Naive B cell (primary cell): ENCODE data around the gene DLG4. TPM values are rescaled to one million over a fixed set of nuclear protein-coding genes. Genes with fewer than 3 reads are reported as not detected.
"Not testable (repeated sequence)": the region's sequence is repeated elsewhere in the genome, so short reads cannot be mapped to it uniquely, and the experiment has no call there.

ENCODE experiments used
- ATAC-seq, 2 donors: fragments of 150-1000 bp; cut with Tn5 transposase; 2 replicates each; pipeline ENCODE4 v1.10.0; 2021; ENCODE audit warnings: low read depth in 2 of 2, mild to moderate bottlenecking in 2 of 2, moderate library complexity in 2 of 2
- DNase-seq: peaks from one replicate; pipeline ENCODE4 v3.0.0; 2022
- H3K27ac Mint-ChIP-seq, 6 donors: one replicate each; pipeline ENCODE4 v1.8.0; 2020 to 2022; ENCODE audit warnings: mild to moderate bottlenecking in 6 of 6, mixed read lengths in 6 of 6, moderate library complexity in 5 of 6, inconsistent platforms in 2 of 6
- H3K27me3 Mint-ChIP-seq, 3 donors: one replicate each; pipeline ENCODE4 v1.8.0; 2021 to 2022; ENCODE audit warnings: mixed read lengths in 3 of 3, mild to moderate bottlenecking in 1 of 3
- H3K36me3 Mint-ChIP-seq, 2 donors: one replicate each; pipeline ENCODE4 v1.8.0; 2020 to 2022; ENCODE audit warnings: mixed read lengths in 2 of 2, inconsistent platforms in 1 of 2, mild to moderate bottlenecking in 1 of 2
- H3K4me1 Mint-ChIP-seq, 3 donors: one replicate each; pipeline ENCODE4 v1.8.0; 2020 to 2022; ENCODE audit warnings: mixed read lengths in 3 of 3, inconsistent platforms in 1 of 3, mild to moderate bottlenecking in 1 of 3, moderate library complexity in 1 of 3
- H3K4me3 Mint-ChIP-seq, 8 donors: one replicate each; pipeline ENCODE4 v1.8.0; 2020 to 2022; ENCODE audit warnings: mild to moderate bottlenecking in 8 of 8, mixed read lengths in 8 of 8, moderate library complexity in 8 of 8, inconsistent platforms in 2 of 8
- H3K9me3 Mint-ChIP-seq, 7 donors: one replicate each; pipeline ENCODE4 v1.8.0; 2020 to 2022; ENCODE audit warnings: mixed read lengths in 7 of 7, mild to moderate bottlenecking in 5 of 7, inconsistent platforms in 2 of 7, moderate library complexity in 1 of 7
- polyA plus RNA-seq, 6 donors: library from polyadenylated mRNA; unstranded; fragments of 300-500 nt; fragmentation: Illumina TruSeq; gene quantifications; one replicate each; pipeline ENCODE4 v1.2.3, GENCODE V29; 2021; ENCODE audit warnings: low read depth in 6 of 6

DLG4 gene
- polyA plus RNA-seq, 6 donors from 2014 or later, result 0.06 to 0.29 (median 0.22) TPM; not detected in 1

- peak overlapping the region in 2 of 6 donors; percentile 9 to 94 for H3K27ac Mint-ChIP-seq
- DNase-seq (no peak), ATAC-seq (no peak)
- peaks cover 4 to 17% of the 10 kb centered on the region in 2 donors for H3K36me3 Mint-ChIP-seq
- peak overlapping the region in 1 of 8 donors; percentile 33 for H3K4me3 Mint-ChIP-seq
- no peaks in the 10 kb centered on the region for H3K9me3 Mint-ChIP-seq
- H3K27me3 Mint-ChIP-seq, result no peaks in the 10 kb centered on the region
- peaks cover 22 to 32% (median 23%) of the 10 kb centered on the region in 3 donors for H3K4me1 Mint-ChIP-seq
These were observed 37.3 kb upstream of the DLG4 start for GRCh38 chr17:7256766-7257456.

- Mint-ChIP-seq H3K9me3 (no peaks in the 10 kb centered on the region), H3K4me1 (peaks cover 36 to 39% (median 37%) of the 10 kb centered on the region in 3 donors), H3K36me3 (peaks cover 4 to 17% of the 10 kb centered on the region in 2 donors), H3K27me3 (no peaks in the 10 kb centered on the region), H3K27ac (peak overlapping the region in 2 of 6 donors; percentile 52 to 85), H3K4me3 (peak overlapping the region in 4 of 8 donors; percentile 24 to 98 (median 47))
- DNase-seq (no peak), ATAC-seq (no peak)
These were observed 34.9 kb upstream of the DLG4 start for GRCh38 chr17:7254511-7254910.

- Mint-ChIP-seq H3K9me3 (no peaks in the 10 kb centered on the region), H3K4me3 (peak overlapping the region; percentile 90 to 99 (median 98)), H3K27me3 (no peaks in the 10 kb centered on the region), H3K36me3 (peaks cover 4 to 17% of the 10 kb centered on the region in 2 donors), H3K4me1 (peaks cover 47 to 52% (median 48%) of the 10 kb centered on the region in 3 donors), H3K27ac (peak overlapping the region; percentile 99 to 100 (median 100))
- ATAC-seq (no peak), DNase-seq (no peak)
These were observed 33.4 kb upstream of the DLG4 start for GRCh38 chr17:7253082-7253481.

- Mint-ChIP-seq H3K36me3 (peaks cover 4 to 17% of the 10 kb centered on the region in 2 donors), H3K27ac (peak within 1 kb of the TSS; percentile 99 to 100 (median 100))
These were observed 32.8 kb upstream of the DLG4 start, which contains the start of gene ELP5 for GRCh38 chr17:7252176-7253043. Gene ELP5 (plus strand): TSS chr17:7252215. CDS start chr17:7252551, 336 bp downstream.

GRCh38 chr17:7251661-7252175 lies 32.1 kb upstream of the DLG4 start, which contains the start of gene CTDNEP1:
Gene CTDNEP1 (minus strand): TSS chr17:7251734. CDS start chr17:7251296, 438 bp downstream.
- Mint-ChIP-seq H3K4me1 (peaks cover 47 to 50% (median 49%) of the 10 kb centered on the region in 3 donors), H3K4me3 (peak within 1 kb of the TSS; percentile 90 to 99 (median 98)), H3K27me3 (no peaks in the 10 kb centered on the region), H3K27ac (peak within 1 kb of the TSS; percentile 99 to 100 (median 100)), H3K36me3 (peaks cover 4 to 15% of the 10 kb centered on the region in 2 donors), H3K9me3 (no peaks in the 10 kb centered on the region)
- ATAC-seq (peak; percentile 86), DNase-seq (peak; percentile 99)

More at GRCh38 chr17:7252176-7253043, 32.8 kb upstream of the DLG4 start, which contains the start of gene ELP5:
- peak; percentile 93 for DNase-seq
- Mint-ChIP-seq H3K27me3 (no peaks in the 10 kb centered on the region), H3K4me3 (peak within 1 kb of the TSS; percentile 90 to 99 (median 98)), H3K4me1 (peaks cover 47 to 52% (median 48%) of the 10 kb centered on the region in 3 donors), H3K9me3 (no peaks in the 10 kb centered on the region)
- peak; percentile 62 to 65 for ATAC-seq

- H3K27ac Mint-ChIP-seq, result peak overlapping the region; percentile 96 to 100 (median 99)
- ATAC-seq, result peak in 1 of 2 donors; percentile 1
- peaks cover 50 to 55% (median 54%) of the 10 kb centered on the region in 3 donors for H3K4me1 Mint-ChIP-seq
- no peaks in the 10 kb centered on the region for H3K9me3 Mint-ChIP-seq
- no peak for DNase-seq
- H3K36me3 Mint-ChIP-seq, result peaks cover 12 to 16% of the 10 kb centered on the region in 2 donors
- H3K27me3 Mint-ChIP-seq, result no peaks in the 10 kb centered on the region
- H3K4me3 Mint-ChIP-seq, result peak overlapping the region; percentile 90 to 99 (median 98)
These were observed 31.3 kb upstream of the DLG4 start for GRCh38 chr17:7250695-7251627.

- DNase-seq, result no peak
- peaks cover 51 to 56% (median 55%) of the 10 kb centered on the region in 3 donors for H3K4me1 Mint-ChIP-seq
These were observed 30.2 kb upstream of the DLG4 start for GRCh38 chr17:7249830-7250229.

GRCh38 chr17:7249214-7249613 lies 29.6 kb upstream of the DLG4 start:
- H3K4me3 Mint-ChIP-seq, result peak overlapping the region in 7 of 8 donors; percentile 48 to 98 (median 92)
- H3K27ac Mint-ChIP-seq, result peak overlapping the region in 4 of 6 donors; percentile 16 to 99 (median 73)
- peaks cover 12 to 15% of the 10 kb centered on the region in 2 donors for H3K36me3 Mint-ChIP-seq
- no peaks in the 10 kb centered on the region for H3K9me3 Mint-ChIP-seq
- DNase-seq, result no peak
- no peak for ATAC-seq
- peaks cover 51 to 55% (median 53%) of the 10 kb centered on the region in 3 donors for H3K4me1 Mint-ChIP-seq
- H3K27me3 Mint-ChIP-seq, result no peaks in the 10 kb centered on the region

More at GRCh38 chr17:7249830-7250229, 30.2 kb upstream of the DLG4 start:
- no peak for ATAC-seq
- Mint-ChIP-seq H3K27me3 (no peaks in the 10 kb centered on the region), H3K36me3 (peaks cover 15 to 16% of the 10 kb centered on the region in 2 donors), H3K4me3 (peak overlapping the region; percentile 90 to 98 (median 95)), H3K27ac (peak overlapping the region in 4 of 6 donors; percentile 82 to 99 (median 98)), H3K9me3 (no peaks in the 10 kb centered on the region)

GRCh38 chr17:7248796-7249195 lies 29.2 kb upstream of the DLG4 start:
- Mint-ChIP-seq H3K36me3 (peaks cover 12 to 15% of the 10 kb centered on the region in 2 donors), H3K27ac (peak overlapping the region in 3 of 6 donors; percentile 21 to 99 (median 57)), H3K4me3 (peak overlapping the region in 6 of 8 donors; percentile 12 to 98 (median 69)), H3K9me3 (no peaks in the 10 kb centered on the region), H3K27me3 (no peaks in the 10 kb centered on the region), H3K4me1 (peaks cover 51 to 55% (median 53%) of the 10 kb centered on the region in 3 donors)
- DNase-seq, result no peak
- ATAC-seq, result no peak

GRCh38 chr17:7246779-7247178 lies 27.1 kb upstream of the DLG4 start:
- Mint-ChIP-seq H3K4me1 (peaks cover 48 to 56% (median 50%) of the 10 kb centered on the region in 3 donors), H3K9me3 (peaks cover 0 to 4% (median 0%) of the 10 kb centered on the region in 7 donors), H3K27me3 (no peaks in the 10 kb centered on the region), H3K36me3 (peaks cover 15 to 19% of the 10 kb centered on the region in 2 donors), H3K27ac (peak overlapping the region in 2 of 6 donors; percentile 3 to 17), H3K4me3 (peak overlapping the region in 1 of 8 donors; percentile 58)
- DNase-seq, result no peak
- no peak for ATAC-seq

GRCh38 chr17:7243838-7244237 lies 24.2 kb upstream of the DLG4 start:
- not testable (repeated sequence) for H3K9me3 Mint-ChIP-seq, DNase-seq, H3K27me3 Mint-ChIP-seq, ATAC-seq
- H3K4me1 Mint-ChIP-seq, result peaks cover 48 to 58% (median 51%) of the 10 kb centered on the region in 3 donors
- peak overlapping the region in 7 of 8 donors; percentile 53 to 100 (median 98) for H3K4me3 Mint-ChIP-seq
- peaks cover 15 to 36% of the 10 kb centered on the region in 2 donors for H3K36me3 Mint-ChIP-seq
- peak overlapping the region in 3 of 6 donors; percentile 29 to 98 (median 95) for H3K27ac Mint-ChIP-seq

- Mint-ChIP-seq H3K36me3 (peaks cover 15 to 36% of the 10 kb centered on the region in 2 donors), H3K27ac (peak overlapping the region; percentile 95 to 100 (median 98)), H3K4me3 (peak overlapping the region; percentile 87 to 100 (median 98)), H3K27me3 (no peaks in the 10 kb centered on the region), H3K9me3 (peaks cover 0 to 4% (median 0%) of the 10 kb centered on the region in 7 donors), H3K4me1 (peaks cover 44 to 53% (median 51%) of the 10 kb centered on the region in 3 donors)
- DNase-seq, result no peak
- ATAC-seq, result no peak
These were observed 23.8 kb upstream of the DLG4 start for GRCh38 chr17:7243453-7243729.
